GM19455 (cell line): Measurements from ENCODE around the gene CARD11.
"Not testable (repeated sequence)": the region's sequence is repeated elsewhere in the genome, so short reads cannot be mapped to it uniquely, and the experiment has no call there.

ENCODE experiments used
- ATAC-seq: cut with Tn5 transposase; IDR thresholded peaks from one replicate; pipeline ENCODE4 v1.9.1; 2021; ENCODE audit not compliant: unreplicated experiment

The CARD11 gene

DNA sequence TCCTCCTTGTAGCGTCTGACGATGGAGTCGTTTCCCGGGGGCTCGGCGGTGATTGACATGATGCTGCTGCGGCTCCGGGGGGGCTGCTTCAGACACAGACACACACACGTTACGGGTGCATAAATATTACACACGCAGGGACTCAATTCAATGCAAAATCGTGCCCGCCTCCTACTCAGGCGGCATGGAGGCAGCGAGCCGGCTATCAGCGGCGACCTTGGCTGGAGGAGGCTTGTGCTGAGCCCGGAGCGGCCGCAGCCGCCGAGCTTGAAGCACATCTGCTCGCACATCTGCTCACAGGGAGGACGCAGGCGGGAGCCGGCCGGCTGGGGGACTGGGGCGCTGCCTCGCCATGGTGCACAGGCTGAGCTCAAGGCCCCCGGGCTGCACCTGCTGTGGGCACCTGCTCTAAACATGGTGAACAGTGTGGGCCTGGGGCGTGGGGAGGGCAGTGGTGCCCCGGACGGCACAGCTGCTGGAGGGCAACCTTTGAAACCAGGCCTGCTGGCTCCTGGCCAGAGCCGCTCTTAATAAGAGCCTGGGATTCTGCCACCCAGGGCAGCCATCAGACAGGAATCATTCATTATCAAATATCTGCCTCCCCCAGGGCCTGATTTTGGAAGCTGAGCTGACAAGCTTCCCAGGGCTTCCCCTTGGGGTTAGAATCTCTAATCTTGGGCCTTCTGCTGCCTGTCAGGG is 114.9 kb downstream of the CARD11 start:
- ATAC-seq: no peak

- no peak for ATAC-seq
These were observed 115.4 kb downstream of the CARD11 start for GRCh38 chr7:2928256-2928612.

DNA sequence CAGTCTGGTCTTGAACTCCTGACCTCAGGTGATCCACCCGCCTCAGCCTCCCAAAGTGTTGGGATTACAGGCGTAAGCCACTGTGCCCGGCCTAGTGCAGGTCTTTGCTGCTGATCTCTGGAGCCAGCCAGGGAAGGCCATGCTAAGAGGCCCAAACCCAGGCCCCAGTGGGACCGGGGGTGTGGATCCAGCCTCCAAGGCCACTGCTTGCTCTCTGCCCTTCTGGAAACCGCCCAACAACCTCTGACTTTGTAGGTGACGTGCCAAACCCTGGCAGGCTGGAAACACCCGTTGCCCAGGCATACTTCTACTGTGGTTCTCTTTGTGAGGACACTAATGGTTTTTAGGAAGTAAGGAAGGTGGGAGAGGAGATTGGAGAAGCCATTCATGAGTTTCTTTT is 116.1 kb downstream of the CARD11 start:
- no peak for ATAC-seq

DNA sequence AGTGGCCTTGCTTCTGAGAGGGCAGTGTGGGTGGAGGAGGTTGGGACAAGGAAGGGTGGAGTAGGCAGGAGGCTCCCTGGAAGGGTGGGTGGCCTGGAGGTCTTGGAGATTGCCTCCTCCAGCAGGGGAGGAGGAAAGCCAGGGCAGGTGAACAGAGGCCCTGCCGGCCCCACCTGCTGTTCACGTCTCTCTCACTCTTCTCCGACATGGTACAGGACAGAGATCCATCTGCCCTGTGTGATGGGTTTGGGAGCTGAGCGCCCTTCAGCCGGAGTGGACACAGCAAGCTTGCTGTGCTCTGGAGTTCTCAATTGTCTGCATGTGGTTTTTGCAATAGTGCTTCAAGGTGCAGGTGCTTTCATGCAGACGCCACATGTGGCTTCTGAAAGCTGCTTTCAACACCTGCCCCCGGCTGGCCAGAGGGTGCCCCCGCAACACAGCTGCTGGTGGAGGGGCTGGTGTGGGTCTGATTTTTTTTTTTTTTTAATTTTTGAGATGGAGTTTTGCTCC is 116.7 kb downstream of the CARD11 start:
- no peak for ATAC-seq

DNA sequence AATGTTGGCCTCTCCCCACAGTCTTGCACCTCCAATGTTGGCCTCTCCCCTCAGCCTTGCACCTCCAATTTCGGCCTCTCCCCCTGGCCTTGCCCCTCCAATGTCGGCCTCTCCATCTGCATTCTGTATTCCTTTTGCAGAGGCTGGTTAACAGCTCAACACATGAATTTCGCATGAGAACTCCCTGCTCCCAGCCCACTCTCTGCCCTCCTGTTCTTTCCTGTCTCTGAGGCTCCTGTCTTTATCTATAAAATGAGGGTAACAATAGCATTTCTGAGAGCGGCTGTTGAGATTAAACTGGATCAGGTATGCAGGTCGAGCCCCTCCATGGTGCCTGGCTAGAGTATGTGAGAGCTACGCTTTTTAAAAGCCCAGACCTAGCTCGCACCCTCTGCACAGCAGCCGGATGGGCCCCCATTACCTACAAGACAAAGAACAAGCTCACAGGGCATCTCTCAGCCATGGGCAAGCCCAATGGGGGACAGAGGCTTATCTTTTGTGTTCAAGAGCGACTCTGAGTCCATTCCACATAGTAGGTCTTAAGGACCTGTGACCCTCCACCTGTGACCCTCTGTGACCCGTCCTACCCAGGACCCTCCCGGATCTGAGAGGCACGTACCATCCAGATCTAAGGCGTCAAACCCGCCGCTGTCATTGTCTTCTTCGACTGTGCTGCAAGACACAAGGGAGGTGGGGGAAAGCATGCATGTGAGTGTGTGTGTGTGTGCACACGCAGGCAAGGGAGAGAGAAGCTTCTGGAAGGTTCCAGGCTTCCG is 117.4 kb downstream of the CARD11 start:
- ATAC-seq: no peak

- no peak for ATAC-seq
These were observed 118.5 kb downstream of the CARD11 start for GRCh38 chr7:2924866-2925840.

DNA sequence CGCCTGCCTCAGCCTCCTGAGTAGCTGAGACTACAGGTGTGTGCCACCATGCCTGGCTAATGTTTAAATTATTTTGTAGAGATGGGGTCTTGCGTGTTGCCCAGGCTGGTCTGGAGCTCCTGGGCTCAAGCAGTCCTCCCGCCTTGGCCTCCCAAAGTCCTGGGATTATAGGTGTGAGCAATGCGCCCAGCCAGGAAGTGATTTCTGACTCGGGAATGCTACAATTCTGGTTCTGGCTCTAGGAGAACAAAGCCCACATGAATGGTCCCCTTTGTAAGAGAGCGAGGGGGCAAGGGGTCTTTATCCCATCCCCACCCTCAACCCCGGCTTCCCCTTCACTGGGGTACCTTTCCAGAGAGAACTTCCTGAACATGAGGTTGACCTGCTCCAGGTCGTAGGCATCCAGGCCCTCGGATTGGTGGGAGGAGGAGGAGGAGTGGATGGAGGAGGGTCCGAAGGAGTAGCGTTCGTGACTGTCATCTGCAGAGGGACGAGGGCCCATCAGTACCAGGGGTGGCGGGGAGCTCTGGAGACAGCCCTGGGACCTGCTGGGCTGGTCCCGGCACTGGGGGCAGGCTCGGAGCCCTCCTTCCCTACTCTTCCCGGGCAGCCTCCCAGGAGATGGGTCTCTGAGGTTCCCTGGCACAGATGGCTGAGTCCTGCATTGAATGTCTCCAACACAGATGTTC is 119.6 kb downstream of the CARD11 start:
- ATAC-seq: no peak

- no peak for ATAC-seq
These were observed 120.3 kb downstream of the CARD11 start for GRCh38 chr7:2923291-2923781.

DNA sequence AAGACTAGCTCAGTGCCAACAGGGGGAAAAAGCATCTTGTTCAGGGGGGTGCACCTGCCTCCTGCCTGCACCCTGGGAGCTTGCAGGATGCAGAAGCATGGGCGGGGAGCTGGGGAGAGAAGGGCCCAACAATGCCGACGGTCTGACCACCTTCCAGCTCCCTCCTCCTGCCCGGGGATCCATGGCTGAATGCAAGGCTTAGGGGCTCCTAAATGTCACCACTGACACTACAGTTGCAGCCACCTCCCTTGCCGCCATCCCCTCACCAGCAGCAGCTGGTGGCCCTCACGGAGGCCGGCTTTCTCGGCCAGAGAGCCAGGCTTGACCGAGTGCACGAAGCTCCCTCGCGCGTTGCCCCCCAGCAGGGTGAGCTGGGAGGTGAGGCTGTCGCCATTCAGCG is 120.8 kb downstream of the CARD11 start:
- ATAC-seq: no peak

DNA sequence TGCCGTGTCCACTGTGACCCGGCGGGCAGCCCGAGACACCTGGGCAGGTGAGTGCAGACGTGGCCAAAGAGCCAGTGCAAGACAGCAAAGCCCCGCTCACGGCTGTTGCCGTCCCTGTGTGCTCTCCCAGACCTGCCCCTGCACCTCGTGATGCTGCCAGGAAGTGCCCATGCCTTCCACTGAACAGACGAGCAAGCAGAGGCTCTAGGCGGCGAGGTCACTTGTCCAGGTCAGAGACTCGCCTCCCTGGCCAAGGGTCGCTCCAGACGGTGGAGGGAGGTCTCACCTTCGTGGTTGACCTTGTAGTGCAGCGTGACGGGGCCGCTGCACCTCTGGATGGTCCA is 121.3 kb downstream of the CARD11 start:
- ATAC-seq: no peak

GRCh38 chr7:2921653-2922347 is 121.9 kb downstream of the CARD11 start:
- no peak for ATAC-seq

GRCh38 chr7:2920956-2921652 is 122.6 kb downstream of the CARD11 start:
- no peak for ATAC-seq

DNA sequence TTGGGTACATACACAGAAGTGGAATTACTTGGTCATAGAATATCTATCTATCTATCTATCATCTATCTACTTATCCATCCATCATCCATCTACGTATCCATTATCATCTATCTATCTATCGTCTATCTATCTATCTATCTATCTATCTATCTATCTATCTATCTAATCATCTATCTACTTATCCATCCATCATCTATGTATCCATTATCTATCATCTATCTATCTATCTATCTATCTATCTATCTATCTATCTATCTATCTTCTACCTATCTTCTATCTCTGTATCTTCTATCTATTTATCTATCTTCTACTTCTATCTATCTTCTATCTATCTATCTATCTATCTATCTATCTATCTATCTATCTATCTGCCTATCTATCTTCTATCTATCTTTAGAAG is 123.2 kb downstream of the CARD11 start:
- ATAC-seq: not testable (repeated sequence)

DNA sequence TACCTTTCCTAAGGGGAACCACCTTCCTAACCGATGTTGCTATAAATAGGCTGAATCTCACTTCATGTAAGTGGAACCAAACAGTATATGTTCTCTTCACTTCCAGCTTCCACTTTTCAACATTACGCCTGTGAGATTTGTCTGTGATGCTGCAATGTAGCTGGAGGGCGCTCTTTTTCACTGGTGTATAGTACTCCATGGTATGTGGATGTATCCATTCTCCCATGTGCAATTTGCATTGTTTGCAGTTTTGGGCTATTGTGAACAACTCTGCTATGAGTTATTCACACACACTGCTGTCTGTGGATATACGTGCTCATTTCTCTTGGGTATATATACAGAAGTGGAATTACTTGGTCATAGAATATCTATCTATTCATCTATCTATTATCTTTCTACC is 123.6 kb downstream of the CARD11 start:
- ATAC-seq: no peak

- ATAC-seq: no peak
These were observed 124.4 kb downstream of the CARD11 start for GRCh38 chr7:2919256-2919655.

DNA sequence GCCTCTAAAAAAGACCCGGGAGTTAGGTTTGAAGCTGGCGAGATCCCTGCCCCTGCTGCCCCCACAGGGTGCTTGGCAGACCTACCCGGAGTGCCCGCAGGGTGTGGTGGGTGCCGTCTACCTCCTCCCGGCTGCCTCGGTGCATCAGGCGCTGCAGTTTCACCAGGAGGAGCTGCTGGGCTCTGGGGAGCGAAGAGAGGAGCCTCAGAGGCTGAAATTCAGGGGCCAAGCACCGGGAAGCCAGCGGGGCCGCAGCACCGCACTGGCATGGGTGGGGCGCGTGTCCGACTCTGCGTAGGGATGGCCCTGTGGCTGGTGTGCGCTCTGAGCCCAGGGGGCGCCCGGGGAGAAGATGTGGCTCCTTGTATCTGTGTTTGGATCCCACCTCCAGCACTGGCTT is 125.3 kb downstream of the CARD11 start:
- no peak for ATAC-seq

- no peak for ATAC-seq
These were observed 128.6 kb downstream of the CARD11 start for GRCh38 chr7:2915023-2915422.

DNA sequence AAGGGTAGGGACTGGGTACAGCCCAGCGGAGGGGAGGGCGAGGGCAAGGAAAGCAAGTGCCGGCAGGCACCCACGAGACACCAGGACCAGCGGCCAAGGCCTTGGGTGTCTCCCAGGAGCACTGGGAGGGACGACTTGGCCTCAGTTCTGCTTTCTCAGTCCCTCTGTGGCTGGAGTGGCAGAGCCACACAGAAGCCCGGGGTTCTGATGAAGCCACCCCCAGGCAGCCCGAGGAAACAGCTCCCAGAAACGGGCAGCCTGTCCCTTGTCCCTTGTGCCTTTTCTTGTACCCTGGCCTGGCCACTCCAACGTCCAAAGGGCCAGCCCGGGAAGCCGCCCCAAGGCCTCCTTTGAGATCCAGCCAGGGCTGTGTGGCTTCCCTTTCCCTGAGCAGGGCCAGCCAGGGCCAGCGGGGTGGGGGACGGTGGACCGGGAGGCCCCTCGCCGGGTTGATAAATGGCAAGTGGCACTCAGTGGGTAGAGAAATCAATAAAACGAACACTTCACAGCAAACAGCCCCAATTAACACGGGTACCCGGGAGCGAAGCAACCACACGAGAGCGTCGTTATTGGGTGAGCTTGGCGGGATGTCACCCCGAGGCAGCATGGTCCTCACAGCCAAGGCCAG is 129.8 kb downstream of the CARD11 start:
- no peak for ATAC-seq
